Measurements from ENCODE around the gene CGRRF1.

GRCh38 chr14:54487771-54488170, 21.9 kb upstream of the CGRRF1 start:
- no peak for TF ChIP-seq CTCF (IDR thresholded peaks at IDR 0.05; ENCODE audit: low read length)
- TF ChIP-seq EZH2 (IDR thresholded peaks at IDR 0.05; ENCODE audit: borderline replicate concordance, low read length), result no peak

Measured in OCI-LY1 (cell line).